ENCODE measurements around the gene LIG1. TPM values are rescaled to one million over a fixed set of nuclear protein-coding genes. Genes with fewer than 3 reads are reported as not detected.

The LIG1 gene
- total RNA-seq, 4 donors from 2014 or later, result 3.7 to 9.2 (median 7.1) TPM

DNA sequence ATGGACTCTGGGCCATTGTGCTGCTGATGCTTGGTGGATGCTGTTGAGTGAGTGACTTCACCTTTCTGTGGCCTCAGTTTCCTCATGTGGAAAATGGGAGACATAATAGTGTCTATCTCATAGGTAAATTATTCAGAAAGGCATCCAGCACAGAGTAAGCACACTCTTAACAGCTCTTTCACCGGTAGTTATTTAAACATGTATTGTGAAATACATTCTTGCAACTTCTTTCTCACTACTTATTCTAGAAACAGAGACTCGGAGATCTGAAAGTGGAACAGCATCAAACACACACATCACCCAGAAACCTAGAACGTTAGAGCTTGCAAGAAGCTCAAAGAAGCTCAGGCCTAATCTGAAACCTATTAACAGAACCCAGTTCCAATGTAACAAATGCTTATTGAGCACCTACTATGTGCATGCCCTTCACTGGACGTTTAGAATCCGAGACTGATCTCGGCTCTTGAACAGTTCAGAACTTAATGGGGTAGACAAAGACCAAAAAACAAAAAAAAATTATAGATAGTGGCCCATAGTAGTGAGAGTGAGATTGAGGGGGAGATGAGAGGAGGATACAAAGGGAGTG is 4.4 kb upstream of the LIG1 start:
- no peaks in the 10 kb centered on the region for H3K9me3 ChIP-seq
- intact Hi-C loops (cut with DNase I; ENCODE audit: low total_unique reads), result no loop called here
- ATAC-seq, result no peak

GRCh38 chr19:48171710-48172109 is 1.6 kb upstream of the LIG1 start:
- H3K36me3 ChIP-seq, result peaks cover 0 to 15% of the 10 kb centered on the region in 2 donors
- in situ Hi-C loops (cut with MboI; ENCODE audit: low sequenced_read_pairs in 4 of 4), result loop anchor here in 2 of 4 donors (25.0 kb wide), 1 partner anchor 209 kb away; no protein-coding TSS in a partner anchor
- no peak overlapping the region for H3K27ac ChIP-seq
- H3K4me1 ChIP-seq, result peaks cover 6 to 15% of the 10 kb centered on the region in 2 donors
- no peaks in the 10 kb centered on the region for H3K9me3 ChIP-seq
- no peak for TF ChIP-seq CTCF (IDR thresholded peaks at IDR 0.05 in 4 of 5, conservative IDR thresholded peaks at IDR 0.05 in 1 of 5)
- no peak for TF ChIP-seq POLR2A (IDR thresholded peaks at IDR 0.05)
- intact Hi-C loops (cut with DNase I; ENCODE audit: low total_unique reads), result loop anchor here (2.0 kb wide), 1 partner anchor 33 kb away; no protein-coding TSS in a partner anchor
- DNase-seq (no peak), ATAC-seq (no peak)
- H3K4me3 ChIP-seq, result no peak overlapping the region
- H3K27me3 ChIP-seq, result no peaks in the 10 kb centered on the region

More for the DNA sequence above, 4.4 kb upstream of the LIG1 start:
- no peak for TF ChIP-seq CTCF (IDR thresholded peaks at IDR 0.05 in 4 of 5, conservative IDR thresholded peaks at IDR 0.05 in 1 of 5)
- no peak for DNase-seq
- H3K4me1 ChIP-seq, result peaks cover 6 to 13% of the 10 kb centered on the region in 2 donors
- no peaks in the 10 kb centered on the region for H3K27me3 ChIP-seq
- H3K4me3 ChIP-seq, result no peak overlapping the region
- H3K36me3 ChIP-seq, result peaks cover 0 to 15% of the 10 kb centered on the region in 2 donors
- no peak overlapping the region for H3K27ac ChIP-seq
- in situ Hi-C loops (cut with MboI; ENCODE audit: low sequenced_read_pairs in 4 of 4), result loop anchor here in 2 of 4 donors (25.0 kb wide), 1 partner anchor 212 kb away; no protein-coding TSS in a partner anchor

GRCh38 chr19:48170817-48171347 is 738 bp upstream of the LIG1 start:
- peaks cover 6 to 15% of the 10 kb centered on the region in 2 donors for H3K4me1 ChIP-seq
- TF ChIP-seq CTCF (IDR thresholded peaks at IDR 0.05 in 4 of 5, conservative IDR thresholded peaks at IDR 0.05 in 1 of 5), result no peak
- no peak for TF ChIP-seq POLR2A (IDR thresholded peaks at IDR 0.05)
- in situ Hi-C loops (cut with MboI; ENCODE audit: low sequenced_read_pairs in 4 of 4), result loop anchor here in 2 of 4 donors (25.0 kb wide), 1 partner anchor 209 kb away; no protein-coding TSS in a partner anchor
- peaks cover 0 to 15% of the 10 kb centered on the region in 2 donors for H3K36me3 ChIP-seq
- intact Hi-C loops (cut with DNase I; ENCODE audit: low total_unique reads), result loop anchor here (1.0 to 2.0 kb wide), 2 partner anchors 34 to 85 kb away; no protein-coding TSS in a partner anchor
- peak overlapping the region; percentile 95 to 99 (median 98) for H3K27ac ChIP-seq
- DNase-seq (no peak), ATAC-seq (no peak)
- H3K4me3 ChIP-seq, result peak overlapping the region; percentile 90 to 95 (median 93)
- no peaks in the 10 kb centered on the region for H3K9me3 ChIP-seq
- H3K27me3 ChIP-seq, result no peaks in the 10 kb centered on the region

- H3K4me3 ChIP-seq, result peak overlapping the region; percentile 90 to 95 (median 93)
- in situ Hi-C loops (cut with MboI; ENCODE audit: low sequenced_read_pairs in 4 of 4) (loop anchor here in 2 of 4 donors (25.0 kb wide), 1 partner anchor 207 kb away; no protein-coding TSS in a partner anchor), intact Hi-C loops (cut with DNase I; ENCODE audit: low total_unique reads) (no loop called here)
- peaks cover 0 to 13% of the 10 kb centered on the region in 2 donors for H3K36me3 ChIP-seq
- ATAC-seq (peak; percentile 8 to 38), DNase-seq (peak; percentile 12 to 66)
- H3K9me3 ChIP-seq, result no peaks in the 10 kb centered on the region
- TF ChIP-seq POLR2A (IDR thresholded peaks at IDR 0.05) (no peak), CTCF (IDR thresholded peaks at IDR 0.05 in 4 of 5, conservative IDR thresholded peaks at IDR 0.05 in 1 of 5) (no peak)
- peak overlapping the region; percentile 95 to 99 (median 98) for H3K27ac ChIP-seq
- peaks cover 6 to 15% of the 10 kb centered on the region in 2 donors for H3K4me1 ChIP-seq
- no peaks in the 10 kb centered on the region for H3K27me3 ChIP-seq
These were observed 586 bp downstream of the LIG1 start for GRCh38 chr19:48169578-48169938.
